ENCODE data around the gene SELENOP. TPM values are rescaled to one million over a fixed set of nuclear protein-coding genes. Genes with fewer than 3 reads are reported as not detected.

Gene SELENOP
- total RNA-seq, 2 donors from 2014 or later: 161 to 213 TPM

- DNase-seq (ENCODE audit: low spot score): no peak
- Histone ChIP-seq H3K9me3 (no peaks in the 10 kb centered on the region), H3K27me3 (no peaks in the 10 kb centered on the region), H3K4me1 (peaks cover 0 to 28% of the 10 kb centered on the region in 2 donors), H3K4me3 (no peak overlapping the region), H3K36me3 (no peaks in the 10 kb centered on the region), H3K27ac (peak overlapping the region; percentile 84 to 89)
- TF ChIP-seq CTCF (IDR thresholded peaks at IDR 0.05): no peak
These were observed 928 bp upstream of the SELENOP start for GRCh38 chr5:42812620-42813019.

GRCh38 chr5:42810834-42811590, 680 bp downstream of the SELENOP start:
- Histone ChIP-seq H3K27ac (peak overlapping the region; percentile 84 to 89), H3K4me1 (peaks cover 0 to 30% of the 10 kb centered on the region in 2 donors)

GRCh38 chr5:42808888-42809611, 2.6 kb downstream of the SELENOP start:
- H3K27me3 ChIP-seq: no peaks in the 10 kb centered on the region
- H3K27ac ChIP-seq: peak overlapping the region; percentile 84 to 89
- H3K4me1 ChIP-seq: peaks cover 0 to 30% of the 10 kb centered on the region in 2 donors
- DNase-seq (ENCODE audit: low spot score): no peak
- H3K36me3 ChIP-seq: peaks cover 34% of the 10 kb centered on the region
- no peaks in the 10 kb centered on the region for H3K9me3 ChIP-seq
- TF ChIP-seq CTCF (IDR thresholded peaks at IDR 0.05): no peak
- peak overlapping the region in 1 of 2 donors; percentile 58 for H3K4me3 ChIP-seq

More at GRCh38 chr5:42810834-42811590, 680 bp downstream of the SELENOP start:
- DNase-seq (ENCODE audit: low spot score): no peak
- Histone ChIP-seq H3K36me3 (peaks cover 15% of the 10 kb centered on the region), H3K27me3 (no peaks in the 10 kb centered on the region), H3K9me3 (no peaks in the 10 kb centered on the region), H3K4me3 (peak overlapping the region; percentile 58)
- TF ChIP-seq CTCF (IDR thresholded peaks at IDR 0.05): no peak

GRCh38 chr5:42807722-42808447, 3.8 kb downstream of the SELENOP start:
- Histone ChIP-seq H3K4me3 (peak overlapping the region in 1 of 2 donors; percentile 58), H3K27ac (peak overlapping the region; percentile 42 to 84), H3K9me3 (no peaks in the 10 kb centered on the region), H3K36me3 (peaks cover 40% of the 10 kb centered on the region), H3K4me1 (peaks cover 0 to 21% of the 10 kb centered on the region in 2 donors), H3K27me3 (no peaks in the 10 kb centered on the region)
- peak in 1 of 2 donors; percentile 44 for TF ChIP-seq CTCF (IDR thresholded peaks at IDR 0.05)
- no peak for DNase-seq (ENCODE audit: low spot score)

- Histone ChIP-seq H3K4me1 (peaks cover 0 to 11% of the 10 kb centered on the region in 2 donors), H3K36me3 (peaks cover 46% of the 10 kb centered on the region), H3K27me3 (no peaks in the 10 kb centered on the region), H3K4me3 (no peak overlapping the region), H3K9me3 (no peaks in the 10 kb centered on the region), H3K27ac (no peak overlapping the region)
- no peak for TF ChIP-seq CTCF (IDR thresholded peaks at IDR 0.05)
- no peak for DNase-seq (ENCODE audit: low spot score)
These were observed 4.9 kb downstream of the SELENOP start for GRCh38 chr5:42806701-42807262.

Data from right atrium auricular region (tissue), 2 donors.